ENCODE measurements around the gene APOL1. TPM values are rescaled to one million over a fixed set of nuclear protein-coding genes. Genes with fewer than 3 reads are reported as not detected.
"Not testable (repeated sequence)": the region's sequence is repeated elsewhere in the genome, so short reads cannot be mapped to it uniquely, and the experiment has no call there.

The APOL1 gene
- total and polyA plus RNA-seq, 2 donors (not counting 3 experiments of a cell fraction or from before 2014, with no cell fraction given), result 8.2 to 14.1 TPM

- Histone ChIP-seq H3K4me3 (replicated peaks in 1 of 3; ENCODE audit: insufficient read depth in 1 of 3, low read depth in 1 of 3, low read length in 3 of 3) (no peak overlapping the region), H3K9me3 (replicated peaks; ENCODE audit: control insufficient read depth, insufficient read depth, low read length) (no peaks in the 10 kb centered on the region), H3K36me3 (ENCODE audit: control insufficient read depth in 2 of 2, extremely low read depth in 1 of 2, insufficient read depth in 2 of 2, low read length in 2 of 2) (no peaks in the 10 kb centered on the region), H3K4me1 (ENCODE audit: control insufficient read depth, extremely low read depth, insufficient read depth, low read length) (peaks cover 6% of the 10 kb centered on the region), H3K27ac (ENCODE audit: insufficient read depth, low read depth, low read length) (no peak overlapping the region), H3K27me3 (ENCODE audit: control insufficient read depth in 2 of 2, insufficient read depth in 2 of 2, low read length in 2 of 2) (no peaks in the 10 kb centered on the region), H3K9me1 (replicated peaks; ENCODE audit: control insufficient read depth, extremely low read depth, insufficient read depth, low read length) (no peaks in the 10 kb centered on the region), H3K9ac (replicated peaks; ENCODE audit: extremely low read depth, insufficient read depth, low read length) (no peak overlapping the region), H3K4me2 (ENCODE audit: insufficient read depth, low read length) (no peak overlapping the region), H4K20me1 (replicated peaks; ENCODE audit: control insufficient read depth, extremely low read depth, insufficient read depth, low read length) (no peaks in the 10 kb centered on the region), H2AFZ (ENCODE audit: low read depth, low read length) (no peak overlapping the region), H3K79me2 (ENCODE audit: control insufficient read depth, insufficient read depth, low read length) (no peaks in the 10 kb centered on the region)
- TF ChIP-seq MYC (IDR thresholded peaks at IDR 0.05; ENCODE audit: low read depth, low read length), result no peak
- TF ChIP-seq MAX (IDR thresholded peaks at IDR 0.05; ENCODE audit: insufficient read depth, insufficient read length), result no peak
- TF ChIP-seq EZH2 (IDR thresholded peaks at IDR 0.05; ENCODE audit: borderline replicate concordance, low read depth, low read length, severe bottlenecking), result no peak
- ChIA-PET POLR2A (no interaction called here), CTCF (interaction anchor here (1.3 to 1.5 kb wide), 2 partner anchors 10 to 29 kb away, joined by 3 to 5 read pairs; partner anchors contain the start of gene APOL2)
- DNase-seq (ENCODE audit: low read depth, low spot score) (no peak), FAIRE-seq (no peak)
- intact Hi-C loops (cut with micrococcal nuclease) (no loop called here), dilution Hi-C loops (cut with MboI; ENCODE audit: extremely low pct_ligation_motif_present, low sequenced_read_pairs) (no loop called here)
- no TSS peak for BruUV-seq (replicated peaks)
Measured at GRCh38 chr22:36249160-36249559, 3.8 kb upstream of the APOL1 start.

GRCh38 chr22:36250292-36250960, 2.5 kb upstream of the APOL1 start:
- H3K27me3 ChIP-seq (ENCODE audit: control insufficient read depth in 2 of 2, insufficient read depth in 2 of 2, low read length in 2 of 2); FAIRE-seq; H2AFZ ChIP-seq (ENCODE audit: low read depth, low read length); H3K79me2 ChIP-seq (ENCODE audit: control insufficient read depth, insufficient read depth, low read length); POLR2A ChIA-PET; H3K4me2 ChIP-seq (ENCODE audit: insufficient read depth, low read length); intact Hi-C loops (cut with micrococcal nuclease); H3K27ac ChIP-seq (ENCODE audit: insufficient read depth, low read depth, low read length); H3K4me3 ChIP-seq (replicated peaks in 1 of 3; ENCODE audit: insufficient read depth in 1 of 3, low read depth in 1 of 3, low read length in 3 of 3); DNase-seq (ENCODE audit: low read depth, low spot score); dilution Hi-C loops (cut with MboI; ENCODE audit: extremely low pct_ligation_motif_present, low sequenced_read_pairs); BruUV-seq (replicated peaks); H3K36me3 ChIP-seq (ENCODE audit: control insufficient read depth in 2 of 2, extremely low read depth in 1 of 2, insufficient read depth in 2 of 2, low read length in 2 of 2); H3K9me1 ChIP-seq (replicated peaks; ENCODE audit: control insufficient read depth, extremely low read depth, insufficient read depth, low read length); H3K9ac ChIP-seq (replicated peaks; ENCODE audit: extremely low read depth, insufficient read depth, low read length); H4K20me1 ChIP-seq (replicated peaks; ENCODE audit: control insufficient read depth, extremely low read depth, insufficient read depth, low read length); H3K9me3 ChIP-seq (replicated peaks; ENCODE audit: control insufficient read depth, insufficient read depth, low read length): not testable (repeated sequence)
- peaks cover 13% of the 10 kb centered on the region for H3K4me1 ChIP-seq (ENCODE audit: control insufficient read depth, extremely low read depth, insufficient read depth, low read length)
- CTCF ChIA-PET, result interaction anchor here (1.3 kb wide), 1 partner anchor 12 kb away, joined by 4 read pairs; the partner anchor contains the start of gene APOL2

- H3K36me3 ChIP-seq (ENCODE audit: control insufficient read depth in 2 of 2, extremely low read depth in 1 of 2, insufficient read depth in 2 of 2, low read length in 2 of 2); H3K9me3 ChIP-seq (replicated peaks; ENCODE audit: control insufficient read depth, insufficient read depth, low read length); H3K9ac ChIP-seq (replicated peaks; ENCODE audit: extremely low read depth, insufficient read depth, low read length); H3K9me1 ChIP-seq (replicated peaks; ENCODE audit: control insufficient read depth, extremely low read depth, insufficient read depth, low read length); BruUV-seq (replicated peaks); FAIRE-seq; H3K4me3 ChIP-seq (replicated peaks in 1 of 3; ENCODE audit: insufficient read depth in 1 of 3, low read depth in 1 of 3, low read length in 3 of 3); H3K4me2 ChIP-seq (ENCODE audit: insufficient read depth, low read length); H3K27me3 ChIP-seq (ENCODE audit: control insufficient read depth in 2 of 2, insufficient read depth in 2 of 2, low read length in 2 of 2); H3K27ac ChIP-seq (ENCODE audit: insufficient read depth, low read depth, low read length); H2AFZ ChIP-seq (ENCODE audit: low read depth, low read length); H4K20me1 ChIP-seq (replicated peaks; ENCODE audit: control insufficient read depth, extremely low read depth, insufficient read depth, low read length); DNase-seq (ENCODE audit: low read depth, low spot score); dilution Hi-C loops (cut with MboI; ENCODE audit: extremely low pct_ligation_motif_present, low sequenced_read_pairs); H3K79me2 ChIP-seq (ENCODE audit: control insufficient read depth, insufficient read depth, low read length); POLR2A ChIA-PET; intact Hi-C loops (cut with micrococcal nuclease): not testable (repeated sequence)
- CTCF ChIA-PET, result interaction anchor here (0.6 to 4.0 kb wide), 4 partner anchors 10 to 16 kb away, joined by 3 to 20 read pairs (median 4); partner anchors contain the start of gene APOL2
- peaks cover 13% of the 10 kb centered on the region for H3K4me1 ChIP-seq (ENCODE audit: control insufficient read depth, extremely low read depth, insufficient read depth, low read length)
Measured at GRCh38 chr22:36251979-36252608, 839 bp upstream of the APOL1 start.
